Adrenal gland (tissue), 5 donors: Measurements from ENCODE around the gene PTPRN2.

Source experiments
- POLR2A ChIP-seq, 2 donors: fragments of 450-650 bp; IDR thresholded peaks; one replicate each; pipeline ENCODE4 v1.6.1; 2017; ENCODE audit warnings: antibody characterized with exemption in 2 of 2, mild to moderate bottlenecking in 2 of 2, moderate library complexity in 1 of 2
- TF ChIP-seq, protein P1 (sequence below), 6 experiments: fragments of 450-650 bp in 4 of 6; fragments of 200-600 bp in 2 of 6; sonication (generic) in 1 of 6; IDR thresholded peaks; 1 replicate in 5 of 6; 2 replicates in 1 of 6; pipeline versions ENCODE4 v1.5.1 to v1.8.0; 2016 to 2021; ENCODE audit warnings: antibody characterized with exemption in 6 of 6, mild to moderate bottlenecking in 2 of 6, moderate library complexity in 1 of 6
- donor health status: DM: no; HTN: no; CAD: no.

DNA sequence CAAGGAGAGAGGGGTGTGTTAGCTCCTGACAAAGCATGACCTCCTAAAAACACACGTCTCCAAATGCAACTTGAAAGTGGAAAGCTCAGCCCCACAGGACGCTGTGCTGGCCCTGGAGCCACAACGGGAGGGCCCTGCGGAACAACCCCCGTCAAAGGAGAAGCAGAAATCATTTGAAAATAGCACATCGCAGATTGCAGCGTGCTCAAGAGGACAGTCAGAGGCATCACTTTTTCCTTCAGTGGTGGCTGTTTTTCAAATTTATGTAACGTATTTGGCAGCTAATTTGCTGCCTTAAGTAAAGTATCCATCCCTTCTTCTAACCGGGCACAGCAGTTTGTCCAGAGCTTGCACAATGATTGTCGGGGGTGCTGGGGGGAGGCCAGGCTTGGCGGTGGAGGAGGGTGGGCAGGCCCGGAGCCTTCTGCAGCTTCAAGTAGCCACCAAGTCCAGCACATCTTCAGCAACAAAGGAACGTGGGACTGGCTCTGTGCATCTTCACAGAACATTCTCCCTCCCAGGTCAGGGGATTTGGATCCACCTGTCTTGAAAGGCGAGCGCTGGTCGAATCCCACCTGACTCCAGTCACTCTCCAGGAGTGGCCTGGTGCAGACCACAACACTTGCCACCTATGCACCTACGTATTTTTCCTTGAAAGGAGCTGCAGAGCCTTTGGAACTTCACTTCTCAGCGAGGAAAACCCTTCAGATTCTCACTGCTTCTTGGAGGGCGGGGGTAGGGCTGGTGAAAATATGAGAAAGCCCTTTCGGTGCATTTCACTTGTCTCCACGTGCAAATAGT, 904.5 kb downstream of the PTPRN2 start:
- TF ChIP-seq, protein P1, sequence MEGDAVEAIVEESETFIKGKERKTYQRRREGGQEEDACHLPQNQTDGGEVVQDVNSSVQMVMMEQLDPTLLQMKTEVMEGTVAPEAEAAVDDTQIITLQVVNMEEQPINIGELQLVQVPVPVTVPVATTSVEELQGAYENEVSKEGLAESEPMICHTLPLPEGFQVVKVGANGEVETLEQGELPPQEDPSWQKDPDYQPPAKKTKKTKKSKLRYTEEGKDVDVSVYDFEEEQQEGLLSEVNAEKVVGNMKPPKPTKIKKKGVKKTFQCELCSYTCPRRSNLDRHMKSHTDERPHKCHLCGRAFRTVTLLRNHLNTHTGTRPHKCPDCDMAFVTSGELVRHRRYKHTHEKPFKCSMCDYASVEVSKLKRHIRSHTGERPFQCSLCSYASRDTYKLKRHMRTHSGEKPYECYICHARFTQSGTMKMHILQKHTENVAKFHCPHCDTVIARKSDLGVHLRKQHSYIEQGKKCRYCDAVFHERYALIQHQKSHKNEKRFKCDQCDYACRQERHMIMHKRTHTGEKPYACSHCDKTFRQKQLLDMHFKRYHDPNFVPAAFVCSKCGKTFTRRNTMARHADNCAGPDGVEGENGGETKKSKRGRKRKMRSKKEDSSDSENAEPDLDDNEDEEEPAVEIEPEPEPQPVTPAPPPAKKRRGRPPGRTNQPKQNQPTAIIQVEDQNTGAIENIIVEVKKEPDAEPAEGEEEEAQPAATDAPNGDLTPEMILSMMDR (IDR thresholded peaks at IDR 0.05): no peak
- TF ChIP-seq POLR2A (IDR thresholded peaks at IDR 0.05): no peak
